ENCODE data around the gene GPR35. TPM values are rescaled to one million over a fixed set of nuclear protein-coding genes. Genes with fewer than 3 reads are reported as not detected.
A peak's percentile ranks its signal among the peaks of the same experiment; 100 is the strongest.

The GPR35 gene
- total RNA-seq, 1 experiment from 2014 or later: 4.2 TPM

DNA sequence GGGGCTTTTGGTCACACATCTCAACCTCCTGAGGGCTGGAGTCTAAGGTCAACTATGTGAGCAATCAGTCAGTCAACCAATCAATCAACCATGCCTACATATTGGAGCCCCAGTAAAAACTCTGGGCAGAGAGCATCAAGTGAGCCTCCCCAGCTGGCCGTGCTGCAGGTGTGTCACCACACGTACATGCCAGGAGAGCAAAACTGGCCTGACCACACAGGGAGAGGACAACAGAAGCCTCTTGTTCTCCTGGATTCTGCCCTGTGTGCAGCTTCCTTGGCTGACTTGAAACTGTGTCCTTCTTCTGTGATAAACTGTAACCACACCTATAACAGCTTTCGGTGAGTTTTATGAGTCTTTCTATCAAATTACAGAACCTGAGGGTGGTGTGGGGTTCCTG, 25.9 kb downstream of the GPR35 start:
- BruUV-seq (replicated peaks): no TSS peak
- Histone ChIP-seq H3K27ac (ENCODE audit: low read depth, low read length) (no peak overlapping the region), H3K36me3 (ENCODE audit: control insufficient read depth in 1 of 2, insufficient read depth in 2 of 2, low read length in 2 of 2) (no peaks in the 10 kb centered on the region), H3K79me2 (ENCODE audit: insufficient read depth, low read length) (no peaks in the 10 kb centered on the region), H3K4me1 (ENCODE audit: control insufficient read depth in 1 of 2, insufficient read depth in 2 of 2, low read length in 2 of 2) (no peaks in the 10 kb centered on the region), H2AFZ (ENCODE audit: low read depth, low read length, poor library complexity, severe bottlenecking) (no peak overlapping the region), H3K9me2 (ENCODE audit: insufficient read depth) (no peaks in the 10 kb centered on the region), H3K27me3 (ENCODE audit: insufficient read depth, low read length) (peaks cover 37% of the 10 kb centered on the region), H3K4me2 (ENCODE audit: low read length) (no peak overlapping the region), H4K20me1 (ENCODE audit: insufficient read depth) (no peaks in the 10 kb centered on the region), H3K9me3 (ENCODE audit: control insufficient read depth in 1 of 2, insufficient read depth in 1 of 2, low read depth in 1 of 2, low read length in 2 of 2) (no peaks in the 10 kb centered on the region; a peak in 1 of 4 replicates), H3K4me3 (replicated peaks in 1 of 2; ENCODE audit: low read depth in 1 of 2, low read length in 2 of 2) (no peak overlapping the region), H3K9ac (ENCODE audit: low read length) (no peak overlapping the region)
- ATAC-seq (no peak), DNase-seq (ENCODE audit: low read depth, low spot score) (no peak)
- ChIA-PET RAD21 (ENCODE audit: low non-redundant PET in 1 of 2, low total read pairs in 2 of 2, uncharacterized antibody in 2 of 2, unreplicated experiment in 2 of 2) (no interaction called here), POLR2A (no interaction called here), CTCF (no interaction called here)
- TF ChIP-seq ZNF274 (IDR thresholded peaks at IDR 0.05; ENCODE audit: low read depth, low read length): no peak
- intact Hi-C loops (cut with micrococcal nuclease): no loop called here

DNA sequence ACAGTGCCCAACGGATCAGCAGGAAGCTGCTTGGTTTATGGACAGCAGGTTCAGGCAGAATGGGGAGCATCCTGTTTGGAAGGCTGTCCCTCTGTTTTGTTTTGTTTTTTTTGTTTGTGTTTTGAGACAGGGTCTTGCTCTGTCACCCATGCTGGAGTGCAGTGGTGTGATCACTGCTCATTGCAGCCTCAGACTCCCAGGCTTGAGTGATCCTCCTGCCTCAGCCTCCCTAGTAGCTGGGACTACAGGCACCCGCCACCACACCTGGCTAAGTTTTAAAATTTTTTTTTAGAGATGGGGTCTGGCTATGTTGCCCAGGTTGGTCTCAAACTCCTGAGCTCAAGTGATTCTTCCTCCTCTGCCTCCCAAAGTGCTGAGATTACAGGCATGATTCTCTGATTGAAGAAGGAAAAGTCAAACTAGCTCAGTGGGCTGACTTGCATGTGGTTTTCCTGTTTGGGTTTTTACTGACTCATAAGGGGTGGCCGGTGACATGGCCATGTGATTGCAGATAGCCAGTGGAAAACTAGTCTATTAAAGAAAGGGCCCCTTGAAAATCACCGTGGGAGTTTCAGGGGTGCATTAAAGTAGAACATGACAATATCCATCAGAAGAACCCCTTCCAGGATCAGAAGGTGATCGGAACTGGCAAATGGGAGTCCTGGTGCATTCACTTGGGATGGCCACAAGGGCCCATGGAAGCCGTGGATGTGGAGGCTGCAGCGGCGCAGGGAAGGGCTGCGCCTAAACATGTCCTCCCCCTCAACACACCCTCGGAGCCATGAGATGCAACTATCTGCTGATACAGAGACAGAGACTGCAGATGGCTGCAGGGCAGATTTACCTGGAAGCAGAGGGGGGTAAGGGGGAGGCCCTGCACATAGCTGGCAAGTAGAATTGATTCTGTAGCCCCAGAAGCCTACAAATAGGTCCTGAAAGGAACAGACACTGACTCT, 30.9 kb downstream of the GPR35 start:
- Histone ChIP-seq H2AFZ (ENCODE audit: low read depth, low read length, poor library complexity, severe bottlenecking) (no peak overlapping the region), H3K27ac (ENCODE audit: low read depth, low read length) (no peak overlapping the region), H3K27me3 (ENCODE audit: insufficient read depth, low read length) (peaks cover 52% of the 10 kb centered on the region; the same call in 1 of the 2 replicates), H3K36me3 (ENCODE audit: control insufficient read depth in 1 of 2, insufficient read depth in 2 of 2, low read length in 2 of 2) (no peaks in the 10 kb centered on the region), H4K20me1 (ENCODE audit: insufficient read depth) (no peaks in the 10 kb centered on the region), H3K4me1 (ENCODE audit: control insufficient read depth in 1 of 2, insufficient read depth in 2 of 2, low read length in 2 of 2) (no peaks in the 10 kb centered on the region), H3K4me2 (ENCODE audit: low read length) (no peak overlapping the region), H3K9me3 (ENCODE audit: control insufficient read depth in 1 of 2, insufficient read depth in 1 of 2, low read depth in 1 of 2, low read length in 2 of 2) (no peaks in the 10 kb centered on the region; a peak in 1 of 4 replicates), H3K4me3 (replicated peaks in 1 of 2; ENCODE audit: low read depth in 1 of 2, low read length in 2 of 2) (no peak overlapping the region), H3K79me2 (ENCODE audit: insufficient read depth, low read length) (no peaks in the 10 kb centered on the region), H3K9me2 (ENCODE audit: insufficient read depth) (no peaks in the 10 kb centered on the region), H3K9ac (ENCODE audit: low read length) (no peak overlapping the region)
- POLR2A ChIA-PET: no interaction called here
- ATAC-seq (0 out of 2 replicates have a peak, but pooled peaks have one; percentile 36), DNase-seq (ENCODE audit: low read depth, low spot score) (no peak)
- RAD21 ChIA-PET (ENCODE audit: low non-redundant PET in 1 of 2, low total read pairs in 2 of 2, uncharacterized antibody in 2 of 2, unreplicated experiment in 2 of 2): no interaction called here
- intact Hi-C loops (cut with micrococcal nuclease): no loop called here
- CTCF ChIA-PET: no interaction called here
- no TSS peak for BruUV-seq (replicated peaks)
- TF ChIP-seq, protein P1, sequence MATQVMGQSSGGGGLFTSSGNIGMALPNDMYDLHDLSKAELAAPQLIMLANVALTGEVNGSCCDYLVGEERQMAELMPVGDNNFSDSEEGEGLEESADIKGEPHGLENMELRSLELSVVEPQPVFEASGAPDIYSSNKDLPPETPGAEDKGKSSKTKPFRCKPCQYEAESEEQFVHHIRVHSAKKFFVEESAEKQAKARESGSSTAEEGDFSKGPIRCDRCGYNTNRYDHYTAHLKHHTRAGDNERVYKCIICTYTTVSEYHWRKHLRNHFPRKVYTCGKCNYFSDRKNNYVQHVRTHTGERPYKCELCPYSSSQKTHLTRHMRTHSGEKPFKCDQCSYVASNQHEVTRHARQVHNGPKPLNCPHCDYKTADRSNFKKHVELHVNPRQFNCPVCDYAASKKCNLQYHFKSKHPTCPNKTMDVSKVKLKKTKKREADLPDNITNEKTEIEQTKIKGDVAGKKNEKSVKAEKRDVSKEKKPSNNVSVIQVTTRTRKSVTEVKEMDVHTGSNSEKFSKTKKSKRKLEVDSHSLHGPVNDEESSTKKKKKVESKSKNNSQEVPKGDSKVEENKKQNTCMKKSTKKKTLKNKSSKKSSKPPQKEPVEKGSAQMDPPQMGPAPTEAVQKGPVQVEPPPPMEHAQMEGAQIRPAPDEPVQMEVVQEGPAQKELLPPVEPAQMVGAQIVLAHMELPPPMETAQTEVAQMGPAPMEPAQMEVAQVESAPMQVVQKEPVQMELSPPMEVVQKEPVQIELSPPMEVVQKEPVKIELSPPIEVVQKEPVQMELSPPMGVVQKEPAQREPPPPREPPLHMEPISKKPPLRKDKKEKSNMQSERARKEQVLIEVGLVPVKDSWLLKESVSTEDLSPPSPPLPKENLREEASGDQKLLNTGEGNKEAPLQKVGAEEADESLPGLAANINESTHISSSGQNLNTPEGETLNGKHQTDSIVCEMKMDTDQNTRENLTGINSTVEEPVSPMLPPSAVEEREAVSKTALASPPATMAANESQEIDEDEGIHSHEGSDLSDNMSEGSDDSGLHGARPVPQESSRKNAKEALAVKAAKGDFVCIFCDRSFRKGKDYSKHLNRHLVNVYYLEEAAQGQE (IDR thresholded peaks at IDR 0.05; ENCODE audit: low read depth): no peak
- no peak for TF ChIP-seq POLR2A (IDR thresholded peaks at IDR 0.05; ENCODE audit: borderline replicate concordance, extremely low read depth, insufficient read depth, insufficient read length)
- no peak for TF ChIP-seq SP1 (IDR thresholded peaks at IDR 0.05; ENCODE audit: low read depth)
- TF ChIP-seq JUND (IDR thresholded peaks at IDR 0.05): no peak
- TF ChIP-seq, protein P2, sequence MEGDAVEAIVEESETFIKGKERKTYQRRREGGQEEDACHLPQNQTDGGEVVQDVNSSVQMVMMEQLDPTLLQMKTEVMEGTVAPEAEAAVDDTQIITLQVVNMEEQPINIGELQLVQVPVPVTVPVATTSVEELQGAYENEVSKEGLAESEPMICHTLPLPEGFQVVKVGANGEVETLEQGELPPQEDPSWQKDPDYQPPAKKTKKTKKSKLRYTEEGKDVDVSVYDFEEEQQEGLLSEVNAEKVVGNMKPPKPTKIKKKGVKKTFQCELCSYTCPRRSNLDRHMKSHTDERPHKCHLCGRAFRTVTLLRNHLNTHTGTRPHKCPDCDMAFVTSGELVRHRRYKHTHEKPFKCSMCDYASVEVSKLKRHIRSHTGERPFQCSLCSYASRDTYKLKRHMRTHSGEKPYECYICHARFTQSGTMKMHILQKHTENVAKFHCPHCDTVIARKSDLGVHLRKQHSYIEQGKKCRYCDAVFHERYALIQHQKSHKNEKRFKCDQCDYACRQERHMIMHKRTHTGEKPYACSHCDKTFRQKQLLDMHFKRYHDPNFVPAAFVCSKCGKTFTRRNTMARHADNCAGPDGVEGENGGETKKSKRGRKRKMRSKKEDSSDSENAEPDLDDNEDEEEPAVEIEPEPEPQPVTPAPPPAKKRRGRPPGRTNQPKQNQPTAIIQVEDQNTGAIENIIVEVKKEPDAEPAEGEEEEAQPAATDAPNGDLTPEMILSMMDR (IDR thresholded peaks at IDR 0.05 in 2 of 3, conservative IDR thresholded peaks at IDR 0.05 in 1 of 3; ENCODE audit: borderline replicate concordance in 1 of 3, insufficient read depth in 1 of 3, low read depth in 2 of 3, low read length in 2 of 3): no peak
- TF ChIP-seq SRF (IDR thresholded peaks at IDR 0.05; ENCODE audit: low read depth): no peak
- TF ChIP-seq TCF7L2 (IDR thresholded peaks at IDR 0.05; ENCODE audit: borderline replicate concordance, extremely low read depth, insufficient read depth, insufficient read length): no peak
- no peak for TF ChIP-seq EZH2 (IDR thresholded peaks at IDR 0.05)
- TF ChIP-seq FOSL1 (IDR thresholded peaks at IDR 0.05; ENCODE audit: low read depth): no peak
- TF ChIP-seq EZH2phosphoT487 (IDR thresholded peaks at IDR 0.05; ENCODE audit: borderline replicate concordance): no peak
- no peak for TF ChIP-seq EGR1 (IDR thresholded peaks at IDR 0.05; ENCODE audit: low read depth)
- TF ChIP-seq RAD21 (IDR thresholded peaks at IDR 0.05; ENCODE audit: low read depth): no peak
- no peak for TF ChIP-seq CBX3 (IDR thresholded peaks at IDR 0.05; ENCODE audit: low read depth)
- TF ChIP-seq ELF1 (IDR thresholded peaks at IDR 0.05; ENCODE audit: borderline replicate concordance, low read depth): no peak

All from HCT116 (cell line).